Measurements from ENCODE around the gene CMTM1.
"Not testable (repeated sequence)": the region's sequence is repeated elsewhere in the genome, so short reads cannot be mapped to it uniquely, and the experiment has no call there.

CMTM1 gene

GRCh38 chr16:66554021-66554420 is 12.2 kb upstream of the CMTM1 start:
- H3K4me3 ChIP-seq (ENCODE audit: low read depth, low read length): no peak overlapping the region
- TF ChIP-seq, protein P1, sequence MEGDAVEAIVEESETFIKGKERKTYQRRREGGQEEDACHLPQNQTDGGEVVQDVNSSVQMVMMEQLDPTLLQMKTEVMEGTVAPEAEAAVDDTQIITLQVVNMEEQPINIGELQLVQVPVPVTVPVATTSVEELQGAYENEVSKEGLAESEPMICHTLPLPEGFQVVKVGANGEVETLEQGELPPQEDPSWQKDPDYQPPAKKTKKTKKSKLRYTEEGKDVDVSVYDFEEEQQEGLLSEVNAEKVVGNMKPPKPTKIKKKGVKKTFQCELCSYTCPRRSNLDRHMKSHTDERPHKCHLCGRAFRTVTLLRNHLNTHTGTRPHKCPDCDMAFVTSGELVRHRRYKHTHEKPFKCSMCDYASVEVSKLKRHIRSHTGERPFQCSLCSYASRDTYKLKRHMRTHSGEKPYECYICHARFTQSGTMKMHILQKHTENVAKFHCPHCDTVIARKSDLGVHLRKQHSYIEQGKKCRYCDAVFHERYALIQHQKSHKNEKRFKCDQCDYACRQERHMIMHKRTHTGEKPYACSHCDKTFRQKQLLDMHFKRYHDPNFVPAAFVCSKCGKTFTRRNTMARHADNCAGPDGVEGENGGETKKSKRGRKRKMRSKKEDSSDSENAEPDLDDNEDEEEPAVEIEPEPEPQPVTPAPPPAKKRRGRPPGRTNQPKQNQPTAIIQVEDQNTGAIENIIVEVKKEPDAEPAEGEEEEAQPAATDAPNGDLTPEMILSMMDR (IDR thresholded peaks at IDR 0.05; ENCODE audit: low read depth, low read length): no peak

DNA sequence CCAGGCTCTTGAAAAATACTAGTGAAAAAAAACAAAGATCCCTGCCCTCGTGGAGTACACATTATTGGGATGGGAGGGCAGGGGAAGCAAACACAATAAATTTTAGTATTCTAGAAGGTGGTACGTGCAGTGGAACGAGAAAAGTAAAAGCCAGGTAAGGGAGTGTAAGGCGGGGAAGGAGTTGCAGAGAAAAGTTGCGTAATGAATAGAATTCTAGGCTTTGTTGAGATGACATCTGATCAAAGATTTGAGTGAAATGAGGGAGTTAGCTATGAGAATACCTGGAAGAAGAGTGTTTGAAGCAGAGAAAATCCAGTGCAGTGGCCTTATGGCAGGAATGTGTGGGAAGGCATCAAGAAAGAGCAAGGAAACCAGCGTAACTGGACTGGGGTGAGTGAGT is 11.7 kb upstream of the CMTM1 start:
- no peak overlapping the region for H3K4me3 ChIP-seq (ENCODE audit: low read depth, low read length)
- TF ChIP-seq, protein P1 (IDR thresholded peaks at IDR 0.05; ENCODE audit: low read depth, low read length): no peak

DNA sequence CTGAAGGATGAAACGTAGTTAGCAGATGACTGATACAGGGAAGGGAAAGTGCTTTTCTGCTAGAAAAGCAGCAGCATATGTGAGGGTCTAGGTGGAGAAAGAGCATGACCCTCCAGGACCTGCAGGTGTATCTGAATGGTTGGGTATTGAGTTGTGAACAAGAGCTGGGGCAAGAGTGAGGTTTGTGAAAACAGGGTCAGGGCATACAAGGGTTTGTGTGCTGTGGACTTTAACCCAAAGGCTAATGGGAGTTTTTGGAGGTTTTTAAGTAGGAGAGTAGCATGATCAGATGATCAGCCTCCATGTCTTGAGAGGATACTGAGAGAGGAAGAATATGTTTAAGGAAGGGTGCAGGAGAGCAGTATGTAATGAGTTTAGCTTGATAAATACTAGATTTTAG is 6.1 kb upstream of the CMTM1 start:
- TF ChIP-seq, protein P1 (IDR thresholded peaks at IDR 0.05; ENCODE audit: low read depth, low read length): no peak

DNA sequence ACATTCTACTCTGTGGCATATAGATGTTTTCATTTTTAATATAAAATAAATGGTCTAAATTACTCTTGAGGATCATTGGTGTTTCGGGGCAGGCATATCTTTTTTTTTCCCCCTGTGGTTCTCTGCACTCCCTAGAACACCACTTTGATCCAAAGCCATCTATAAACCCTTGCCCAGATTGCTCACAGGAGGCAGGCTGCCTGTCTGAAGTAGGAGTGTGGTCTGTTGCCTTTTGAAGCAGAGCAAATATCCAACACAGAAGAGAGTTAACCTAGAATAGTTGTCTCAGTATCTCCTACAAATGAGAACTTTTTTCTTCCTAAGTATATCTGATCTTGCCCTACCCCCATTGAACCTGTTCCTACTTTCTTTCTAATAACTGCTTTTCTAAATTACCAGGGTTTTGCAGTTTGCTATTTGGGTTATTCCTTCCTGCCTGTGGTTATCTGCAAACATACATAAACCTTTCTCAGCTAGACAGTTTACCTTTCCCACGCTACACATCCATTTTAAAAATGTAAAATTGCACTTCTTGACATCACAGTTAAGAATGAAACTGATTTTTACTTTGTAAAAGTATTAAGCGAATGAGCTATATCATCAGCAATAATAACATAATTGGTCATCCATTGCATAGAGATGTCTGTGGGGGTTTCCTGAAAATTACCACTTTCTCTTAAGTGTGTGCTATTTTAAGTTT is 4.7 kb upstream of the CMTM1 start:
- no peak overlapping the region for H3K4me3 ChIP-seq (ENCODE audit: low read depth, low read length)
- TF ChIP-seq, protein P1 (IDR thresholded peaks at IDR 0.05; ENCODE audit: low read depth, low read length): no peak

More for the DNA sequence above, 6.1 kb upstream of the CMTM1 start:
- H3K4me3 ChIP-seq (ENCODE audit: low read depth, low read length): no peak overlapping the region

DNA sequence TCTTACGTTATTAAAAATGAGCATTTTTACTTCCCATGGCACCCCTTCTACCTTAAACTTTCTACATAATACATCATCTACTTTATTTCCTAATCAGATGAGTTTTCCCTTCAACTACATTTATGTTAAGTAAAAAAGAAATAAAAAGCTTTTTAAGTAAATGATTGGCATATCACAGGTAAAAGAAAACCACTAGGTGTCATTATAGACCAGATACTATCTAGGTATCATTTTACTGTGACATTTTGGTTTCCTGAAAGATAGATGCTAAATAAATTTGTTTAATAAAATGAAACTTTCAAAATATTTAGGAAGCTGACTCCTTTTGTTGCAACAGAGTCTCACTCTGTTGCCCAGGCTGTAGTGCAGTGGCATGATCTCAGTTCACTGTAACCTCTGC is 3.8 kb upstream of the CMTM1 start:
- TF ChIP-seq, protein P1 (IDR thresholded peaks at IDR 0.05; ENCODE audit: low read depth, low read length): no peak
- no peak overlapping the region for H3K4me3 ChIP-seq (ENCODE audit: low read depth, low read length)

DNA sequence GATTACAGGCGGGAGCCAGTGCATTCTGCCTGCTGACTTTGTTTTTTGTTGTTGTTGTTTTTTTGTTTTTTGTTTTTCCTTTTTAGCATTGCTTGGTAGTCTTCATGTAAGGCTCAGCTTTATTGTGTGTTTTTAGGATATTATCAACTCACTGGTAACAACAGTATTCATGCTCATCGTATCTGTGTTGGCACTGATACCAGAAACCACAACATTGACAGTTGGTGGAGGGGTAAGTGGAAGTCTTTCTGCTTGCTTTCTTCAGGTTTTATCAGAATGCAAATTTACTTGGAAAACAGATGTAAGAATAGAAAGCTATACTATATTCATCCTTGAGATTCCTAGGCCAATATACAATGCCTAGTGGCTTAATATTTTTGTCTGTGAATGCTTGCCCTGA is 3.3 kb upstream of the CMTM1 start:
- TF ChIP-seq, protein P1 (IDR thresholded peaks at IDR 0.05; ENCODE audit: low read depth, low read length): no peak
- no peak overlapping the region for H3K4me3 ChIP-seq (ENCODE audit: low read depth, low read length)

- TF ChIP-seq, protein P1 (IDR thresholded peaks at IDR 0.05; ENCODE audit: low read depth, low read length): no peak
These were observed 2.5 kb upstream of the CMTM1 start for GRCh38 chr16:66563574-66564334.

GRCh38 chr16:66567270-66567669 is 1.0 kb downstream of the CMTM1 start:
- H3K4me3 ChIP-seq (ENCODE audit: low read depth, low read length): not testable (repeated sequence)

More at GRCh38 chr16:66563574-66564334, 2.5 kb upstream of the CMTM1 start:
- no peak overlapping the region for H3K4me3 ChIP-seq (ENCODE audit: low read depth, low read length)

Measured in WI38 (cell line).